IMR-90 (cell line): ENCODE results near the gene NKPD1. TPM values are rescaled to one million over a fixed set of nuclear protein-coding genes. Genes with fewer than 3 reads are reported as not detected.

Source experiments
- ATAC-seq: fragments of 200-7000 bp; cut with Tn5 transposase; 2 replicates; pipeline ENCODE4 v1.9.1; 2020; ENCODE audit warnings: low read depth, mild to moderate bottlenecking, moderate library complexity
- BruUV-seq: library from RNA; stranded (reverse); fragments of 400-500 nt; replicated peaks from 2 replicates; lab custom pipeline; 2021; lab: Mats Ljungman, UMichigan
- CTCF ChIA-PET: fragments of 300-600 bp; formaldehyde crosslinking; extraction: SDS; loops from one replicate; lab custom pipeline; 2021; ENCODE audit warnings: antibody characterized with exemption; lab: Yijun Ruan, JAX
- POLR2A ChIA-PET: fragments of 300-600 bp; sonication (Branson Sonifier 250); formaldehyde crosslinking; loops from one replicate; lab custom pipeline; 2022; ENCODE audit warnings: antibody characterized with exemption; ENCODE audit not compliant: unreplicated experiment; lab: Charles Lee
- DNase-seq: peaks from one replicate; pipeline ENCODE4 v3.0.0; 2013
- H2AFZ ChIP-seq: replicated peaks from 2 replicates; pipeline ENCODE3; 2013; ENCODE audit warnings: low read length, mild to moderate bottlenecking; ENCODE audit not compliant: poor library complexity
- H2AK5ac ChIP-seq: 2 replicates; pipeline ENCODE4 v1.6.1; 2013; ENCODE audit warnings: low read depth, low read length, inconsistent platforms
- H2AK9ac ChIP-seq: replicated peaks from 2 replicates; pipeline ENCODE3; 2013; ENCODE audit warnings: mild to moderate bottlenecking, low read depth, low read length, moderate library complexity; ENCODE audit not compliant: poor library complexity
- H2BK120ac ChIP-seq: 2 replicates; pipeline ENCODE4 v1.6.1; 2013; ENCODE audit warnings: low read depth, low read length, inconsistent platforms
- H2BK15ac ChIP-seq: 3 replicates; pipeline ENCODE4 v1.6.1; 2013; ENCODE audit warnings: low read depth, low read length, inconsistent platforms
- H2BK20ac ChIP-seq: 2 replicates; pipeline ENCODE4 v1.6.1; 2013; ENCODE audit warnings: low read depth, mild to moderate bottlenecking, inconsistent platforms, low read length, moderate library complexity
- H2BK5ac ChIP-seq: 2 replicates; pipeline ENCODE4 v1.6.1; 2013; ENCODE audit warnings: mild to moderate bottlenecking, low read depth, low read length, inconsistent platforms; ENCODE audit not compliant: poor library complexity, severe bottlenecking
- H3K14ac ChIP-seq: replicated peaks from 2 replicates; pipeline ENCODE4 v1.6.1; 2013; ENCODE audit warnings: low read depth, low read length, inconsistent platforms
- H3K18ac ChIP-seq: 2 replicates; pipeline ENCODE4 v1.6.1; 2013; ENCODE audit warnings: low read depth, low read length, control low read depth
- H3K23ac ChIP-seq: 2 replicates; pipeline ENCODE4 v1.6.1; 2013; ENCODE audit warnings: low read depth, low read length, inconsistent platforms
- H3K27ac ChIP-seq: 2 replicates; pipeline ENCODE4 v1.5.1; 2013; ENCODE audit warnings: mild to moderate bottlenecking, control low read depth, low read length; ENCODE audit not compliant: insufficient read depth
- H3K27me3 ChIP-seq: 2 replicates; pipeline ENCODE4 v1.6.1; 2013; ENCODE audit warnings: low read length; ENCODE audit not compliant: control insufficient read depth, insufficient read depth
- H3K36me3 ChIP-seq: 2 replicates; pipeline ENCODE4 v1.6.1; 2013; ENCODE audit warnings: low read length, mixed read lengths; ENCODE audit not compliant: control insufficient read depth, insufficient read depth
- H3K4ac ChIP-seq: 2 replicates; pipeline ENCODE4 v1.6.1; 2013; ENCODE audit warnings: low read depth, low read length, inconsistent platforms
- H3K4me1 ChIP-seq: 2 replicates; pipeline ENCODE4 v1.6.1; 2013; ENCODE audit warnings: low read length, mixed read lengths; ENCODE audit not compliant: control insufficient read depth, insufficient read depth
- H3K4me2 ChIP-seq: 2 replicates; pipeline ENCODE4 v1.6.1; 2013; ENCODE audit warnings: low read depth, mild to moderate bottlenecking, control low read depth, low read length, moderate library complexity
- H3K4me3 ChIP-seq: 2 replicates; pipeline ENCODE4 v1.5.1; 2013; ENCODE audit warnings: low read depth, mild to moderate bottlenecking, control low read depth, low read length, moderate library complexity; ENCODE audit not compliant: insufficient read depth
- H3K56ac ChIP-seq: 2 replicates; pipeline ENCODE4 v1.6.1; 2013; ENCODE audit warnings: low read length, inconsistent platforms; ENCODE audit not compliant: insufficient read depth; ENCODE audit errors: extremely low read depth
- H3K79me1 ChIP-seq, 2 experiments: 2 replicates each; pipeline ENCODE4 v1.6.1; 2013; ENCODE audit warnings: low read length in 2 of 2, inconsistent platforms in 1 of 2, low read depth in 1 of 2
- H3K9ac ChIP-seq: 2 replicates; pipeline ENCODE4 v1.6.1; 2013; ENCODE audit warnings: low read depth, low read length, control low read depth
- H3K9me1 ChIP-seq: 2 replicates; pipeline ENCODE4 v1.6.1; 2013; ENCODE audit warnings: low read length, inconsistent platforms; ENCODE audit not compliant: insufficient read depth
- H3K9me3 ChIP-seq: 2 replicates; pipeline ENCODE4 v1.6.1; 2013; ENCODE audit warnings: low read length; ENCODE audit not compliant: control insufficient read depth, insufficient read depth
- H4K20me1 ChIP-seq: 2 replicates; pipeline ENCODE4 v1.6.1; 2013; ENCODE audit warnings: low read length, inconsistent platforms; ENCODE audit not compliant: insufficient read depth
- H4K5ac ChIP-seq: 2 replicates; pipeline ENCODE4 v1.6.1; 2013; ENCODE audit warnings: mild to moderate bottlenecking, low read depth, low read length, control low read depth
- H4K8ac ChIP-seq, 2 experiments: 2 replicates each; pipeline ENCODE4 v1.6.1; 2013; ENCODE audit warnings: low read depth in 2 of 2, low read length in 2 of 2, control low read depth in 1 of 2, inconsistent platforms in 1 of 2
- H4K91ac ChIP-seq: 2 replicates; pipeline ENCODE4 v1.6.1; 2013; ENCODE audit warnings: low read depth, low read length, inconsistent platforms; ENCODE audit not compliant: insufficient read depth
- BHLHE40 ChIP-seq: fragments of 150-350 bp; IDR thresholded peaks from 2 replicates; pipeline ENCODE4 v1.6.1; 2016; ENCODE audit warnings: mild to moderate bottlenecking, low read depth, low read length
- CEBPB ChIP-seq: IDR thresholded peaks from 2 replicates; pipeline ENCODE4 v1.6.1; 2012; ENCODE audit warnings: low read depth, low read length, improper control_type of control experiment
- CHD1 ChIP-seq: IDR thresholded peaks from 2 replicates; pipeline ENCODE4 v1.6.1; 2012; ENCODE audit warnings: low read depth, low read length, improper control_type of control experiment
- MAFK ChIP-seq: IDR thresholded peaks from 2 replicates; pipeline ENCODE4 v1.6.1; 2012; ENCODE audit warnings: low read depth, low read length, improper control_type of control experiment
- MAZ ChIP-seq: IDR thresholded peaks from 2 replicates; pipeline ENCODE4 v1.6.1; 2012; ENCODE audit warnings: low read depth, mild to moderate bottlenecking, low read length, improper control_type of control experiment, moderate library complexity, borderline replicate concordance
- NFE2L2 ChIP-seq: fragments of 150-350 bp; IDR thresholded peaks from 2 replicates; pipeline ENCODE4 v1.6.1; 2016; ENCODE audit warnings: low read depth, mild to moderate bottlenecking, low read length
- RAD21 ChIP-seq: IDR thresholded peaks from 2 replicates; pipeline ENCODE4 v1.6.1; 2012; ENCODE audit warnings: low read length, improper control_type of control experiment
- RCOR1 ChIP-seq: IDR thresholded peaks from 2 replicates; pipeline ENCODE4 v1.6.1; 2012; ENCODE audit warnings: mild to moderate bottlenecking, low read length, improper control_type of control experiment; ENCODE audit not compliant: insufficient replicate concordance
- RFX5 ChIP-seq: IDR thresholded peaks from 2 replicates; pipeline ENCODE4 v1.8.0; 2012; ENCODE audit warnings: low read depth, mild to moderate bottlenecking, low read length, moderate library complexity
- SMC3 ChIP-seq: fragments of 150-350 bp; IDR thresholded peaks from 2 replicates; pipeline ENCODE4 v1.6.1; 2016; ENCODE audit warnings: low read depth, mild to moderate bottlenecking, antibody characterized with exemption, low read length, moderate library complexity
- USF2 ChIP-seq: fragments of 150-350 bp; IDR thresholded peaks from 2 replicates; pipeline ENCODE4 v1.6.1; 2017; ENCODE audit warnings: mild to moderate bottlenecking, antibody characterized with exemption, low read length, low read depth
- WGBS, 2 experiments: methylation state at CpG; one replicate each; pipeline versions ENCODE4 v1.1.5 to v1.1.7; 2013; ENCODE audit warnings: missing lambda C conversion rate in 2 of 2; ENCODE audit not compliant: insufficient read length in 1 of 2; ENCODE audit errors: extremely low coverage in 2 of 2; 5-methylcytosine and 5-hydroxymethylcytosine counted together
- dilution Hi-C: fragments of 300-500 bp; cut with HindIII; formaldehyde crosslinking; loops from one replicate; pipeline ENCODE4 v1.14.3; 2018; ENCODE audit warnings: low sequenced_read_pairs; ENCODE audit not compliant: unreplicated experiment
- in situ Hi-C: fragments of 300-500 bp; cut with MboI; formaldehyde crosslinking; loops from 3 replicates; pipeline ENCODE4 v1.14.3; 2019; ENCODE audit warnings: low sequenced_read_pairs, inconsistent platforms, mixed read lengths
- intact Hi-C: fragments of 100-400 bp; cut with micrococcal nuclease; formaldehyde crosslinking; loops from 2 replicates; pipeline ENCODE4 v1.10.0; 2022
- polyA plus RNA-seq, 3 experiments: library from polyadenylated mRNA; depleted of rRNA; stranded (reverse); fragments of >200 nt; gene quantifications; 2 replicates each; pipeline ENCODE4 v1.2.3, GENCODE V29; 2012; ENCODE audit warnings: low replicate concordance in 1 of 3
- total RNA-seq: library from RNA; depleted of rRNA; stranded (reverse); fragments of >200 nt; gene quantifications from 2 replicates; pipeline ENCODE4 v1.2.3, GENCODE V29; 2012

NKPD1 gene
- total and polyA plus RNA-seq, 2 of the 4 experiments (the other 2 are of a cell fraction), result under 0.01 to 0.09 TPM

GRCh38 chr19:45142016-45142725 is 18.6 kb downstream of the NKPD1 start:
- Histone ChIP-seq H3K23ac (no peak overlapping the region), H2AK9ac (no peak overlapping the region), H2BK15ac (no peak overlapping the region), H2AK5ac (no peak overlapping the region), H4K20me1 (peaks cover 18% of the 10 kb centered on the region), H3K27ac (no peak overlapping the region), H2BK5ac (no peak overlapping the region), H3K9me1 (peaks cover 2% of the 10 kb centered on the region; the same call in 1 of the 2 replicates), H3K4me3 (no peak overlapping the region), H3K79me1 (peaks cover 18 to 27% of the 10 kb centered on the region in 2 experiments; a peak in 3 of 4 replicates), H3K14ac (no peak overlapping the region), H3K36me3 (peaks cover 43% of the 10 kb centered on the region), H3K4ac (no peak overlapping the region), H4K8ac (no peak overlapping the region), H2BK20ac (no peak overlapping the region), H3K4me1 (no peaks in the 10 kb centered on the region), H3K56ac (no peak overlapping the region), H3K9me3 (no peaks in the 10 kb centered on the region), H3K27me3 (no peaks in the 10 kb centered on the region), H2AFZ (no peak overlapping the region), H4K5ac (no peak overlapping the region), H4K91ac (no peak overlapping the region), H3K9ac (no peak overlapping the region), H2BK120ac (no peak overlapping the region), H3K4me2 (no peak overlapping the region), H3K18ac (no peak overlapping the region)
- no TSS peak for BruUV-seq
- dilution Hi-C loops, result no loop called here
- POLR2A ChIA-PET, result no interaction called here
- WGBS, 2 experiments, result 94% methylated on average over 15 of the region's 33 CpGs; no CpG with 5 or more reads in 1 of the 2 experiments
- no peak for TF ChIP-seq MAFK
- no peak for TF ChIP-seq BHLHE40
- TF ChIP-seq RCOR1, result no peak
- no peak for TF ChIP-seq RAD21
- no peak for TF ChIP-seq MAZ
- TF ChIP-seq SMC3, result no peak
- TF ChIP-seq RFX5, result no peak
- TF ChIP-seq USF2, result no peak
- no peak for TF ChIP-seq CEBPB
- TF ChIP-seq NFE2L2, result no peak
- no peak for TF ChIP-seq CHD1
- CTCF ChIA-PET, result no interaction called here
- ATAC-seq, result no peak
- intact Hi-C loops, result no loop called here
- in situ Hi-C loops, result no loop called here
- DNase-seq, result no peak
